Measurements from ENCODE around the gene WDR6. TPM values are rescaled to one million over a fixed set of nuclear protein-coding genes. Genes with fewer than 3 reads are reported as not detected.

WDR6 gene
- total and polyA plus RNA-seq, 9 of the 15 experiments (the other 6 are each of a cell fraction or from before 2014, with no cell fraction given) = 8.9 to 90.6 (median 44.7) TPM

GRCh38 chr3:48989796-48990635 is 17.2 kb upstream of the WDR6 start, which contains the start of gene P4HTM (continued):
- no peak for TF ChIP-seq MXD1 (CRISPR knock-in tag; IDR thresholded peaks at IDR 0.05; ENCODE audit: borderline replicate concordance, poor library complexity, severe bottlenecking)
- TF ChIP-seq C11orf30 (IDR thresholded peaks at IDR 0.05; ENCODE audit: low read depth) = peak; percentile 74; the same call in 1 of the 2 replicates
- TF ChIP-seq ATF4 (CRISPR knock-in tag; IDR thresholded peaks at IDR 0.05) = no peak
- TF ChIP-seq FOS (IDR thresholded peaks at IDR 0.05; ENCODE audit: extremely low read depth, insufficient read length) = peak; percentile 24
- TF ChIP-seq ZBTB7A (IDR thresholded peaks at IDR 0.05; ENCODE audit: borderline replicate concordance, control insufficient read depth, low read depth, low read length) = peak; percentile 74; the same call in 1 of the 2 replicates
- no peak for TF ChIP-seq KDM5B (IDR thresholded peaks at IDR 0.05; ENCODE audit: insufficient replicate concordance, low read depth, low read length)
- TF ChIP-seq ZNF280B (CRISPR knock-in tag; IDR thresholded peaks at IDR 0.05) = no peak
- TF ChIP-seq THAP12 (CRISPR knock-in tag; IDR thresholded peaks at IDR 0.05) = no peak
- TF ChIP-seq SMARCA4 (IDR thresholded peaks at IDR 0.05) = peak; percentile 86
- 0 out of 2 replicates have a peak, but pooled peaks have one; percentile 26 for TF ChIP-seq ZKSCAN1 (IDR thresholded peaks at IDR 0.05; ENCODE audit: low read depth, low read length)
- peak; percentile 43 for TF ChIP-seq TBP (optimal IDR thresholded peaks at IDR 0.05; ENCODE audit: low read depth, low read length)
- no peak for TF ChIP-seq GATA2 (CRISPR knock-in tag; IDR thresholded peaks at IDR 0.05)
- TF ChIP-seq CCNT2 (IDR thresholded peaks at IDR 0.05; ENCODE audit: borderline replicate concordance, extremely low read depth, insufficient read length, low read depth, low read length) = peak; percentile 34
- no peak for TF ChIP-seq TAF15 (IDR thresholded peaks at IDR 0.05; ENCODE audit: low read depth, low read length)
- TF ChIP-seq LCOR (CRISPR knock-in tag; IDR thresholded peaks at IDR 0.05) = 0 out of 2 replicates have a peak, but pooled peaks have one; percentile 52
- TF ChIP-seq NCOA2 (IDR thresholded peaks at IDR 0.05; ENCODE audit: partially characterized antibody in 2 of 2) = no peak
- peak; percentile 86 for TF ChIP-seq FOSL1 (tag; conservative IDR thresholded peaks at IDR 0.05)
- TF ChIP-seq ZBTB33 (CRISPR knock-in tag; IDR thresholded peaks at IDR 0.05) = peak; percentile 94
- TF ChIP-seq ZNF707 (CRISPR knock-in tag; conservative IDR thresholded peaks at IDR 0.05) = no peak
